Thyroid gland (tissue), 4 donors: ENCODE measurements around the gene IRS1.

Experiments
- CTCF ChIP-seq, 6 experiments: fragments of 200-600 bp in 3 of 6; fragments of 450-650 bp in 3 of 6; sonication (generic) in 3 of 6; IDR thresholded peaks; one replicate each; pipeline ENCODE4 v1.5.1; 2016 to 2019; ENCODE audit warnings: antibody characterized with exemption in 6 of 6, mild to moderate bottlenecking in 2 of 6, inconsistent platforms in 1 of 6, moderate library complexity in 1 of 6
- POLR2A ChIP-seq, 2 donors: fragments of 450-650 bp; IDR thresholded peaks; one replicate each; pipeline ENCODE4 v1.6.1; 2017; ENCODE audit warnings: antibody characterized with exemption in 2 of 2, mild to moderate bottlenecking in 2 of 2, moderate library complexity in 1 of 2

GRCh38 chr2:226797289-226797988, 2.2 kb downstream of the IRS1 start:
- TF ChIP-seq CTCF (IDR thresholded peaks at IDR 0.05) (no peak), POLR2A (IDR thresholded peaks at IDR 0.05) (peak in 1 of 2 donors; percentile 39)
